Neural cell (in vitro differentiated cells): Measurements from ENCODE around the gene FBXO36. TPM values are rescaled to one million over a fixed set of nuclear protein-coding genes. Genes with fewer than 3 reads are reported as not detected.

Experiments used
- H2AFZ ChIP-seq: fragments of 200-600, 300-800 bp; sonication (generic), shearing (Covaris generic); 2 replicates; pipeline ENCODE4 v1.6.0; 2014; ENCODE audit warnings: low read depth, mild to moderate bottlenecking, antibody characterized with exemption, low read length, moderate library complexity
- H3F3A ChIP-seq: fragments of 200-600 bp; shearing (Covaris generic); 2 replicates; pipeline ENCODE4 v1.6.1; 2016; ENCODE audit warnings: mild to moderate bottlenecking, moderate library complexity, mixed read lengths, antibody characterized with exemption, low read length; ENCODE audit not compliant: insufficient read depth, poor library complexity, severe bottlenecking
- H3K27ac ChIP-seq: fragments of 200-600, 300-800 bp; sonication (generic), shearing (Covaris generic); 2 replicates; pipeline ENCODE4 v1.5.1; 2014; ENCODE audit warnings: mild to moderate bottlenecking, low read length, moderate library complexity
- H3K27me3 ChIP-seq: fragments of 300-800, 200-600 bp; sonication (generic), shearing (Covaris generic); 2 replicates; pipeline ENCODE4 v1.6.0; 2014; ENCODE audit warnings: mild to moderate bottlenecking, low read depth, low read length, moderate library complexity; ENCODE audit not compliant: insufficient read depth
- H3K36me3 ChIP-seq: fragments of 300-800, 200-600 bp; sonication (generic), shearing (Covaris generic); 2 replicates; pipeline ENCODE4 v1.5.1; 2014; ENCODE audit warnings: mild to moderate bottlenecking, antibody characterized with exemption, low read length, moderate library complexity; ENCODE audit not compliant: insufficient read depth
- H3K4me2 ChIP-seq: fragments of 300-800, 200-600 bp; sonication (generic), shearing (Covaris generic); 2 replicates; pipeline ENCODE4 v1.6.0; 2014; ENCODE audit warnings: mild to moderate bottlenecking, low read length
- H3K4me3 ChIP-seq: fragments of 300-800, 200-600 bp; sonication (generic), shearing (Covaris generic); 2 replicates; pipeline ENCODE4 v1.5.1; 2014; ENCODE audit warnings: mild to moderate bottlenecking, low read length, moderate library complexity
- H3K79me2 ChIP-seq: fragments of 200-600 bp; shearing (Covaris generic); replicated peaks from 2 replicates; pipeline ENCODE4 v1.6.0; 2014; ENCODE audit warnings: mild to moderate bottlenecking, low read length, moderate library complexity; ENCODE audit not compliant: insufficient read depth
- H3K9ac ChIP-seq: fragments of 300-800, 200-600 bp; sonication (generic), shearing (Covaris generic); 2 replicates; pipeline ENCODE4 v1.6.1; 2016; ENCODE audit warnings: mild to moderate bottlenecking, low read length, mixed read lengths
- H3K9me2 ChIP-seq: fragments of 200-600 bp; shearing (Covaris generic); 2 replicates; pipeline ENCODE4 v1.6.1; 2016; ENCODE audit warnings: mild to moderate bottlenecking, low read length, mixed read lengths; ENCODE audit not compliant: insufficient read depth
- H3K9me3 ChIP-seq: fragments of 200-600, 300-800 bp; sonication (generic), shearing (Covaris generic); 2 replicates; pipeline ENCODE4 v1.6.1; 2016; ENCODE audit warnings: mild to moderate bottlenecking, mixed run types, low read length, moderate library complexity, mixed read lengths
- H4K20me1 ChIP-seq: fragments of 200-600 bp; shearing (Covaris generic); 2 replicates; pipeline ENCODE4 v1.6.1; 2016; ENCODE audit warnings: mild to moderate bottlenecking, mixed run types; ENCODE audit not compliant: insufficient read depth
- CTCF ChIP-seq: fragments of 450-650 bp; IDR thresholded peaks from 2 replicates; pipeline ENCODE4 v1.5.1; 2014; ENCODE audit warnings: antibody characterized with exemption, mild to moderate bottlenecking, moderate library complexity; ENCODE audit not compliant: poor library complexity, severe bottlenecking
- EP300 ChIP-seq: fragments of 450-650 bp; conservative IDR thresholded peaks from 2 replicates; pipeline ENCODE4 v1.6.1; 2014; ENCODE audit warnings: antibody characterized with exemption, mild to moderate bottlenecking, moderate library complexity; ENCODE audit not compliant: poor library complexity, severe bottlenecking
- EZH2 ChIP-seq: fragments of 200-600, 300-800 bp; shearing (Covaris generic), sonication (generic); IDR thresholded peaks from 2 replicates; pipeline ENCODE4 v1.6.1; 2014; ENCODE audit warnings: antibody characterized with exemption, low read length, borderline replicate concordance, mild to moderate bottlenecking; ENCODE audit not compliant: insufficient read depth, poor library complexity, severe bottlenecking
- MXI1 ChIP-seq: fragments of 450-650 bp; conservative IDR thresholded peaks from 2 replicates; pipeline ENCODE4 v1.6.1; 2014; ENCODE audit warnings: antibody characterized with exemption, mild to moderate bottlenecking; ENCODE audit not compliant: poor library complexity, severe bottlenecking
- POLR2AphosphoS5 ChIP-seq: IDR thresholded peaks from 2 replicates; pipeline ENCODE4 v1.6.1; 2012
- RAD21 ChIP-seq: fragments of 450-650 bp; conservative IDR thresholded peaks from 2 replicates; pipeline ENCODE4 v1.6.1; 2014; ENCODE audit warnings: antibody characterized with exemption, mild to moderate bottlenecking, moderate library complexity
- REST ChIP-seq: IDR thresholded peaks from 2 replicates; pipeline ENCODE4 v1.6.1; 2012; ENCODE audit warnings: borderline replicate concordance
- SMC3 ChIP-seq: fragments of 450-650 bp; conservative IDR thresholded peaks from 2 replicates; pipeline ENCODE4 v1.6.1; 2014; ENCODE audit warnings: antibody characterized with exemption, mild to moderate bottlenecking, moderate library complexity; ENCODE audit not compliant: poor library complexity
- TAF1 ChIP-seq: IDR thresholded peaks from 2 replicates; pipeline ENCODE4 v1.6.1; 2012; ENCODE audit warnings: low read depth
- polyA plus RNA-seq: library from polyadenylated mRNA; depleted of rRNA; stranded (reverse); fragments of >200 nt; gene quantifications from 2 replicates; pipeline ENCODE4 v1.2.3, GENCODE V29; 2014

The FBXO36 gene
- polyA plus RNA-seq, 1 donor from 2014 or later = 6.3 TPM

GRCh38 chr2:229925201-229925600 lies 2.9 kb downstream of the FBXO36 start:
- Histone ChIP-seq H3K79me2 (peaks cover 20% of the 10 kb centered on the region), H3K9me2 (no peaks in the 10 kb centered on the region), H2AFZ (no peak overlapping the region), H3K9ac (no peak overlapping the region), H3K9me3 (no peaks in the 10 kb centered on the region), H4K20me1 (no peaks in the 10 kb centered on the region), H3K4me3 (no peak overlapping the region), H3F3A (peaks cover 3% of the 10 kb centered on the region), H3K4me2 (no peak overlapping the region), H3K27ac (no peak overlapping the region), H3K27me3 (no peaks in the 10 kb centered on the region), H3K36me3 (no peaks in the 10 kb centered on the region)
- TF ChIP-seq EZH2 (no peak), REST (no peak), SMC3 (no peak), TAF1 (no peak), MXI1 (no peak)

- Histone ChIP-seq H2AFZ (no peak overlapping the region), H3K27ac (no peak overlapping the region), H3K36me3 (no peaks in the 10 kb centered on the region), H3F3A (peaks cover 3% of the 10 kb centered on the region), H3K9ac (no peak overlapping the region), H3K9me2 (no peaks in the 10 kb centered on the region), H3K79me2 (peaks cover 14% of the 10 kb centered on the region), H3K27me3 (no peaks in the 10 kb centered on the region), H4K20me1 (no peaks in the 10 kb centered on the region), H3K9me3 (no peaks in the 10 kb centered on the region), H3K4me3 (no peak overlapping the region), H3K4me2 (no peak overlapping the region)
- TF ChIP-seq REST (no peak), EZH2 (no peak), SMC3 (no peak), TAF1 (no peak), MXI1 (no peak), CTCF (no peak), EP300 (no peak), POLR2AphosphoS5 (no peak), RAD21 (no peak)
Measured at GRCh38 chr2:229927817-229928321, 5.6 kb downstream of the FBXO36 start.
